SK-N-SH treated with all-trans-retinoic acid at 6 μM for 48 hours (cell line): Measurements from ENCODE around the gene SOX12.

Source experiments
- ARNTL ChIP-seq: fragments of 450-650 bp; formaldehyde crosslinking; IDR thresholded peaks from 2 replicates; pipeline ENCODE4 v1.5.0; 2020; ENCODE audit warnings: low read depth, mild to moderate bottlenecking, moderate library complexity, borderline replicate concordance
- BACH2 ChIP-seq: fragments of 250-450 bp; sonication (Bioruptor Pico); IDR thresholded peaks from 2 replicates; pipeline ENCODE4 v1.9.0; 2021; ENCODE audit warnings: mild to moderate bottlenecking, borderline replicate concordance
- PPARA ChIP-seq: fragments of 250-450 bp; sonication (Bioruptor Pico); IDR thresholded peaks from 2 replicates; pipeline ENCODE4 v1.5.0; 2020; ENCODE audit warnings: mild to moderate bottlenecking, borderline replicate concordance
- RARB ChIP-seq: fragments of 250-450 bp; sonication (Bioruptor Pico); IDR thresholded peaks from 2 replicates; pipeline ENCODE4 v1.8.0; 2021; ENCODE audit warnings: mild to moderate bottlenecking, moderate library complexity
- TCF4 ChIP-seq: fragments of 250-450 bp; sonication (Bioruptor Pico); IDR thresholded peaks from 2 replicates; pipeline ENCODE4 v1.8.0; 2021; ENCODE audit warnings: mild to moderate bottlenecking, moderate library complexity, borderline replicate concordance
- TOX ChIP-seq: fragments of 250-450 bp; sonication (Bioruptor Pico); IDR thresholded peaks from 2 replicates; pipeline ENCODE4 v1.8.0; 2021; ENCODE audit warnings: mild to moderate bottlenecking, moderate library complexity, borderline replicate concordance
- ZFP3 ChIP-seq: fragments of 250-450 bp; sonication (Bioruptor Pico); IDR thresholded peaks from 2 replicates; pipeline ENCODE4 v1.5.0; 2020; ENCODE audit warnings: mild to moderate bottlenecking, moderate library complexity
- ZFP30 ChIP-seq: fragments of 450-650 bp; formaldehyde crosslinking; IDR thresholded peaks from 2 replicates; pipeline ENCODE4 v1.5.0; 2022; ENCODE audit warnings: mild to moderate bottlenecking, moderate library complexity
- ZNF8 ChIP-seq: fragments of 450-650 bp; formaldehyde crosslinking; IDR thresholded peaks from 2 replicates; pipeline ENCODE4 v1.5.0; 2020; ENCODE audit warnings: mild to moderate bottlenecking, moderate library complexity
- TF ChIP-seq, protein P1 (sequence below): fragments of 250-450 bp; sonication (Bioruptor Pico); IDR thresholded peaks from 2 replicates; pipeline ENCODE4 v1.5.1; 2020; ENCODE audit warnings: low read depth, mild to moderate bottlenecking, moderate library complexity

DNA sequence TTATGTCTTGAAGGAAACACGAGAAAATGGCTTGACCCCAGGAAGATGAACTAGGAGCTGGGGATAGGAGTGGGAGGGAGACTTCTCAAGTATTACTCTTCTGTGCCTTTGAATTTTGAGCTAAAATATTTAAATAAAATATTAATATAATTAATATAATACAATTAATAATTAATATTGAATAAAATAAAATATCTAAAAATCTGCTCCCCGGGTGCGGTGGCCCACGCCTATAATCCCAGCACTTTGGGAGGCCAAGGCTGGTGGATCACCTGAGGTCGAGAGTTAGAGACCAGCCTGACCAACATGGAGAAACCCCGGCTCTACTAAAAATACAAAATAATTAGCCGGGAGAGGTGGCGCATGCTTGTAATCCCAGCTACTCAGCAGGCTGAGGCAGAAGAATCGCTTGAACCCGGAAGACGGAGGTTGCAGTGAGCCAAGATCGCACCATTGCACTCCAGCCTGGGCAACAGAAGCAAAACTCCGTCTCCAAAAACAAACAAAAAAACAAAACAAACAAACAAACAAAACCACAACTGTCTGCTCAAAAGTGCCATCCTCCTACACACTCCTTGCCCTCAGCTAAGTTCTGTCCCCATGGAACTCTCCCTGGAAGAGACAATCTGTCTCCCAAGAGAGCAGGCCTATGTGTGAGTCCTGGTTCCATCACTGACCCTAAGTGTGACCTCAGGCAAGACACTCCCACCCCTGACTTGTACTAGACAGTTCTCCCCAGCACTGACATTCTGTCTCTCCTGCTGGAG, 41.5 kb downstream of the SOX12 start:
- TF ChIP-seq ARNTL (CRISPR knock-in tag) (no peak), ZFP3 (CRISPR knock-in tag) (no peak), BACH2 (CRISPR knock-in tag) (no peak), TOX (CRISPR knock-in tag) (no peak), TCF4 (no peak), RARB (no peak), ZFP30 (CRISPR knock-in tag) (no peak), ZNF8 (no peak), PPARA (no peak)
- TF ChIP-seq, protein P1, sequence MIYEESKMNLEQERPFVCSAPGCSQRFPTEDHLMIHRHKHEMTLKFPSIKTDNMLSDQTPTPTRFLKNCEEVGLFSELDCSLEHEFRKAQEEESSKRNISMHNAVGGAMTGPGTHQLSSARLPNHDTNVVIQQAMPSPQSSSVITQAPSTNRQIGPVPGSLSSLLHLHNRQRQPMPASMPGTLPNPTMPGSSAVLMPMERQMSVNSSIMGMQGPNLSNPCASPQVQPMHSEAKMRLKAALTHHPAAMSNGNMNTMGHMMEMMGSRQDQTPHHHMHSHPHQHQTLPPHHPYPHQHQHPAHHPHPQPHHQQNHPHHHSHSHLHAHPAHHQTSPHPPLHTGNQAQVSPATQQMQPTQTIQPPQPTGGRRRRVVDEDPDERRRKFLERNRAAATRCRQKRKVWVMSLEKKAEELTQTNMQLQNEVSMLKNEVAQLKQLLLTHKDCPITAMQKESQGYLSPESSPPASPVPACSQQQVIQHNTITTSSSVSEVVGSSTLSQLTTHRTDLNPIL (CRISPR knock-in tag), result no peak
